PFSK-1 (cell line): ENCODE measurements around the gene PDCD4.

Source experiments
- FOXP2 ChIP-seq: optimal IDR thresholded peaks from 2 replicates; pipeline ENCODE3; 2011; ENCODE audit warnings: borderline replicate concordance, control low read depth, inconsistent platforms; ENCODE audit not compliant: insufficient read depth; ENCODE audit errors: extremely low read length, extremely low read depth
- POLR2AphosphoS5 ChIP-seq: IDR thresholded peaks from 2 replicates; pipeline ENCODE4 v1.6.1; 2012; ENCODE audit warnings: low read depth, mild to moderate bottlenecking, control low read depth, low read length, moderate library complexity
- SIN3A ChIP-seq: IDR thresholded peaks from 2 replicates; pipeline ENCODE4 v1.6.1; 2012; ENCODE audit warnings: mild to moderate bottlenecking, low read length, moderate library complexity, borderline replicate concordance; ENCODE audit not compliant: insufficient read depth
- TAF1 ChIP-seq: IDR thresholded peaks from 2 replicates; pipeline ENCODE4 v1.6.1; 2012; ENCODE audit warnings: low read length, control low read depth, borderline replicate concordance; ENCODE audit not compliant: insufficient read depth
- TF ChIP-seq, protein P1 (sequence below), 2 experiments: IDR thresholded peaks; 2 replicates each; pipeline versions ENCODE4 v1.6.1 to v1.8.0; 2011 to 2012; ENCODE audit warnings: low read depth in 2 of 2, low read length in 2 of 2, control low read depth in 1 of 2, inconsistent platforms in 1 of 2, mild to moderate bottlenecking in 1 of 2, moderate library complexity in 1 of 2; ENCODE audit not compliant: insufficient read depth in 1 of 2

DNA sequence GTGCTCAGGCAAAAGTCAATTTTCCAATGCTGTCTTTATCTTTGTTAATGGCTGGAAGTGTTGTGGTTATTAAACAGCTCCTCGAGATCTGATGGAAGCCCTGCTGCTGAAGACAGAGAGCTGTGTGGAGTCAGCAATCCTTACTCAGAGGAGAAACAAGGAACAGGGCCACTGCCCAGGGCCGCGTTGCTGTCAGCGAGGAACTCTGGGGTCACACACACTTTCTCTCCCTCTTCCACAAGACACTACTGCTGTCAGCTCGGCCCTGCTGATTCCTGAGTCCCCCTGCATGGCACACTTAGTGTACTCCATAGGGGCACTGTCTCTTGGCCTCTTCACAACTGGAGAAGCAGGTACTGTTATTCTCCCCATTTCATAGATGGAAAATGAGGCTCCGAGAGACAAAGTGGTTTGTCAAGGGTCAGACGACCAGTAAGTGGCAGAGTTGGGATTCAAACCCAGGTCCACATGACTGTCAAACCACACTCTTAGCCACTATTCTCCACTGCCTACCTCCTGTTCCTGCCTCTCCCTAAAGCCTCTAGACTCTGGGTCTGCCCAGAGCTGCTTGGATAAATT is 29.3 kb upstream of the PDCD4 start:
- no peak for TF ChIP-seq TAF1
- no peak for TF ChIP-seq SIN3A
- TF ChIP-seq POLR2AphosphoS5: no peak
- TF ChIP-seq, protein P1, sequence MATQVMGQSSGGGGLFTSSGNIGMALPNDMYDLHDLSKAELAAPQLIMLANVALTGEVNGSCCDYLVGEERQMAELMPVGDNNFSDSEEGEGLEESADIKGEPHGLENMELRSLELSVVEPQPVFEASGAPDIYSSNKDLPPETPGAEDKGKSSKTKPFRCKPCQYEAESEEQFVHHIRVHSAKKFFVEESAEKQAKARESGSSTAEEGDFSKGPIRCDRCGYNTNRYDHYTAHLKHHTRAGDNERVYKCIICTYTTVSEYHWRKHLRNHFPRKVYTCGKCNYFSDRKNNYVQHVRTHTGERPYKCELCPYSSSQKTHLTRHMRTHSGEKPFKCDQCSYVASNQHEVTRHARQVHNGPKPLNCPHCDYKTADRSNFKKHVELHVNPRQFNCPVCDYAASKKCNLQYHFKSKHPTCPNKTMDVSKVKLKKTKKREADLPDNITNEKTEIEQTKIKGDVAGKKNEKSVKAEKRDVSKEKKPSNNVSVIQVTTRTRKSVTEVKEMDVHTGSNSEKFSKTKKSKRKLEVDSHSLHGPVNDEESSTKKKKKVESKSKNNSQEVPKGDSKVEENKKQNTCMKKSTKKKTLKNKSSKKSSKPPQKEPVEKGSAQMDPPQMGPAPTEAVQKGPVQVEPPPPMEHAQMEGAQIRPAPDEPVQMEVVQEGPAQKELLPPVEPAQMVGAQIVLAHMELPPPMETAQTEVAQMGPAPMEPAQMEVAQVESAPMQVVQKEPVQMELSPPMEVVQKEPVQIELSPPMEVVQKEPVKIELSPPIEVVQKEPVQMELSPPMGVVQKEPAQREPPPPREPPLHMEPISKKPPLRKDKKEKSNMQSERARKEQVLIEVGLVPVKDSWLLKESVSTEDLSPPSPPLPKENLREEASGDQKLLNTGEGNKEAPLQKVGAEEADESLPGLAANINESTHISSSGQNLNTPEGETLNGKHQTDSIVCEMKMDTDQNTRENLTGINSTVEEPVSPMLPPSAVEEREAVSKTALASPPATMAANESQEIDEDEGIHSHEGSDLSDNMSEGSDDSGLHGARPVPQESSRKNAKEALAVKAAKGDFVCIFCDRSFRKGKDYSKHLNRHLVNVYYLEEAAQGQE (IDR thresholded peaks at IDR 0.05; ENCODE audit: insufficient read depth in 1 of 2, low read depth in 2 of 2, low read length in 2 of 2): no peak
- TF ChIP-seq FOXP2: no peak
